HG02852 (cell line): ENCODE results near the gene TSPOAP1.

Experiments
- ATAC-seq: cut with Tn5 transposase; IDR thresholded peaks from one replicate; pipeline ENCODE4 v1.9.1; 2021; ENCODE audit warnings: mild to moderate bottlenecking, moderate library complexity; ENCODE audit not compliant: unreplicated experiment

The TSPOAP1 gene

GRCh38 chr17:58328195-58329034, at the start of gene TSPOAP1:
Gene TSPOAP1 (minus strand): TSS chr17:58328795. CDS start chr17:58327920, 875 bp downstream.
- peak; percentile 15 for ATAC-seq

- ATAC-seq, result no peak
These were observed 49.1 kb upstream of the TSPOAP1 start for GRCh38 chr17:58377661-58378060.

GRCh38 chr17:58377093-58377601, 48.6 kb upstream of the TSPOAP1 start:
- no peak for ATAC-seq

GRCh38 chr17:58376472-58377000, 47.9 kb upstream of the TSPOAP1 start:
- no peak for ATAC-seq

- ATAC-seq, result no peak
These were observed 47.2 kb upstream of the TSPOAP1 start for GRCh38 chr17:58375811-58376210.

- ATAC-seq, result no peak
These were observed 46.7 kb upstream of the TSPOAP1 start for GRCh38 chr17:58375256-58375655.

- ATAC-seq, result no peak
These were observed 45.3 kb upstream of the TSPOAP1 start for GRCh38 chr17:58373923-58374322.

- no peak for ATAC-seq
These were observed 44.4 kb upstream of the TSPOAP1 start for GRCh38 chr17:58373003-58373402.

- ATAC-seq, result no peak
These were observed 42.8 kb upstream of the TSPOAP1 start for GRCh38 chr17:58371300-58371950.

- no peak for ATAC-seq
These were observed 42.1 kb upstream of the TSPOAP1 start for GRCh38 chr17:58370716-58371115.

- ATAC-seq, result no peak
These were observed 41.7 kb upstream of the TSPOAP1 start for GRCh38 chr17:58370309-58370708.

- no peak for ATAC-seq
These were observed 40.8 kb upstream of the TSPOAP1 start for GRCh38 chr17:58369214-58370031.

GRCh38 chr17:58368860-58369213, 40.2 kb upstream of the TSPOAP1 start:
- no peak for ATAC-seq

- no peak for ATAC-seq
These were observed 38.9 kb upstream of the TSPOAP1 start for GRCh38 chr17:58367461-58367860.

- ATAC-seq, result no peak
These were observed 37.5 kb upstream of the TSPOAP1 start for GRCh38 chr17:58365980-58366595.

GRCh38 chr17:58365185-58365979, 36.8 kb upstream of the TSPOAP1 start:
- no peak for ATAC-seq

GRCh38 chr17:58364270-58364942, 35.8 kb upstream of the TSPOAP1 start:
- ATAC-seq, result no peak

- no peak for ATAC-seq
These were observed 35.0 kb upstream of the TSPOAP1 start for GRCh38 chr17:58363457-58364185.
